ENCODE results near the gene MVB12B. TPM values are rescaled to one million over a fixed set of nuclear protein-coding genes. Genes with fewer than 3 reads are reported as not detected.

Gene MVB12B
- total RNA-seq, 1 experiment from 2014 or later, result 10.9 TPM

GRCh38 chr9:126516561-126516935, 189.9 kb downstream of the MVB12B start (continued):
- TF ChIP-seq ZBTB33 (IDR thresholded peaks at IDR 0.05; ENCODE audit: extremely low read depth, insufficient replicate concordance, low read length) (no peak), REST (IDR thresholded peaks at IDR 0.05; ENCODE audit: low read depth) (no peak), TCF7L2 (IDR thresholded peaks at IDR 0.05; ENCODE audit: borderline replicate concordance, extremely low read depth, insufficient read depth, insufficient read length) (no peak), ZNF274 (IDR thresholded peaks at IDR 0.05; ENCODE audit: low read depth, low read length) (no peak), EZH2 (IDR thresholded peaks at IDR 0.05) (no peak)

Data from HCT116 (cell line).